Neural progenitor cell (in vitro differentiated cells): ENCODE data around the gene TLE1.

ENCODE experiments used
- CTCF ChIP-seq: fragments of 200-600 bp; sonication (generic); IDR thresholded peaks from 2 replicates; pipeline ENCODE4 v1.5.1; 2017; ENCODE audit warnings: antibody characterized with exemption, mild to moderate bottlenecking
- EZH2 ChIP-seq: fragments of 200-600 bp; sonication (generic); IDR thresholded peaks from 2 replicates; pipeline ENCODE4 v1.6.1; 2017; ENCODE audit warnings: antibody characterized with exemption, mild to moderate bottlenecking, moderate library complexity

- TF ChIP-seq CTCF (no peak), EZH2 (no peak)
Observed at GRCh38 chr9:81598811-81599210, 90.5 kb downstream of the TLE1 start.
